ENCODE measurements around the gene HTT.

The HTT gene

GRCh38 chr4:3231471-3231870 lies 157.0 kb downstream of the HTT start:
- no peak for DNase-seq (ENCODE audit: extremely low read depth, insufficient read length)
- H3K36me3 ChIP-seq (ENCODE audit: control insufficient read depth, insufficient read depth, low read length), result peaks cover 78% of the 10 kb centered on the region
- TF ChIP-seq CTCF (IDR thresholded peaks at IDR 0.05; ENCODE audit: insufficient read depth, low read length, poor library complexity, severe bottlenecking), result no peak

GRCh38 chr4:3232001-3232400 lies 157.5 kb downstream of the HTT start:
- H3K36me3 ChIP-seq (ENCODE audit: control insufficient read depth, insufficient read depth, low read length), result peaks cover 79% of the 10 kb centered on the region
- TF ChIP-seq CTCF (IDR thresholded peaks at IDR 0.05; ENCODE audit: insufficient read depth, low read length, poor library complexity, severe bottlenecking), result no peak
- DNase-seq (ENCODE audit: extremely low read depth, insufficient read length), result no peak

More at GRCh38 chr4:3231471-3231870, 157.0 kb downstream of the HTT start:
- H3K27me3 ChIP-seq (replicated peaks; ENCODE audit: control insufficient read depth, insufficient read depth, low read length), result no peaks in the 10 kb centered on the region
- H3K4me3 ChIP-seq (replicated peaks; ENCODE audit: low read depth, low read length), result no peak overlapping the region

GRCh38 chr4:3232871-3233271 lies 158.4 kb downstream of the HTT start:
- no peak for TF ChIP-seq CTCF (IDR thresholded peaks at IDR 0.05; ENCODE audit: insufficient read depth, low read length, poor library complexity, severe bottlenecking)
- no peaks in the 10 kb centered on the region for H3K27me3 ChIP-seq (replicated peaks; ENCODE audit: control insufficient read depth, insufficient read depth, low read length)
- peaks cover 83% of the 10 kb centered on the region for H3K36me3 ChIP-seq (ENCODE audit: control insufficient read depth, insufficient read depth, low read length)
- no peak overlapping the region for H3K4me3 ChIP-seq (replicated peaks; ENCODE audit: low read depth, low read length)
- DNase-seq (ENCODE audit: extremely low read depth, insufficient read length), result no peak

More at GRCh38 chr4:3232001-3232400, 157.5 kb downstream of the HTT start:
- Histone ChIP-seq H3K27me3 (replicated peaks; ENCODE audit: control insufficient read depth, insufficient read depth, low read length) (no peaks in the 10 kb centered on the region), H3K4me3 (replicated peaks; ENCODE audit: low read depth, low read length) (no peak overlapping the region)

GRCh38 chr4:3233391-3234071 lies 159.1 kb downstream of the HTT start:
- H3K27me3 ChIP-seq (replicated peaks; ENCODE audit: control insufficient read depth, insufficient read depth, low read length), result no peaks in the 10 kb centered on the region
- no peak overlapping the region for H3K4me3 ChIP-seq (replicated peaks; ENCODE audit: low read depth, low read length)
- peaks cover 81% of the 10 kb centered on the region for H3K36me3 ChIP-seq (ENCODE audit: control insufficient read depth, insufficient read depth, low read length)
- no peak for DNase-seq (ENCODE audit: extremely low read depth, insufficient read length)
- no peak for TF ChIP-seq CTCF (IDR thresholded peaks at IDR 0.05; ENCODE audit: insufficient read depth, low read length, poor library complexity, severe bottlenecking)

- H3K4me3 ChIP-seq (replicated peaks; ENCODE audit: low read depth, low read length), result no peak overlapping the region
- H3K36me3 ChIP-seq (ENCODE audit: control insufficient read depth, insufficient read depth, low read length), result peaks cover 79% of the 10 kb centered on the region
- no peak for DNase-seq (ENCODE audit: extremely low read depth, insufficient read length)
- no peak for TF ChIP-seq CTCF (IDR thresholded peaks at IDR 0.05; ENCODE audit: insufficient read depth, low read length, poor library complexity, severe bottlenecking)
- no peaks in the 10 kb centered on the region for H3K27me3 ChIP-seq (replicated peaks; ENCODE audit: control insufficient read depth, insufficient read depth, low read length)
Observed at GRCh38 chr4:3234171-3235029, 159.9 kb downstream of the HTT start.
